SKM-1 treated with dmso at 0.1 percent for 144 hours (cell line): Measurements from ENCODE around the gene MEG3.
"Not testable (repeated sequence)": the region's sequence is repeated elsewhere in the genome, so short reads cannot be mapped to it uniquely, and the experiment has no call there.

Experiments
- DNase-seq: peaks from one replicate; lab custom pipeline; 2025; ENCODE audit not compliant: unreplicated experiment; lab: John Stamatoyannopoulos, UW

MEG3 gene

DNA sequence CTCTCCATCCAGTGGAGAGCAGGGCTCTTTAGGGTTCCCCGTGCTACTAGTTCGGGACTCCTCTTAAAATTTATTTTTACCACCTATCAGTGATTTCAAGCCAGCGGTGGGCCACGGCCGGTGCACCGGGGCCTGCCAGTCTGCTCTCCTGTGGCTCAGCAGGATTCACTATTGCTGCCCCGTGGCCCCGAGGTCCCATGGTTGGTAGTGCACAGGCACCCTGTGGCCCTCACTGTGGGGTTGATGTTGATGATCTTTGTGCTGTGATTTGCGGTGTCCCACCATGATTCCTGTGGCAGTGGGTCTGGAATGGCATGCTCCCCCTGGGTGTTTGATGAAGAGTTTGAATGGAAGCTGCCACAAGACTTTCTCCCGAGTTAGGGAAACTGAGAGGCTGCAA is 12.6 kb upstream of the MEG3 start:
- DNase-seq, result no peak

- no peak for DNase-seq
Measured at GRCh38 chr14:100815478-100816285, 10.2 kb upstream of the MEG3 start.

- DNase-seq, result no peak
Measured at GRCh38 chr14:100816286-100816949, 9.5 kb upstream of the MEG3 start.

- no peak for DNase-seq
Measured at GRCh38 chr14:100816950-100817901, 8.7 kb upstream of the MEG3 start.

- DNase-seq, result no peak
Measured at GRCh38 chr14:100818221-100818699, 7.7 kb upstream of the MEG3 start.

DNA sequence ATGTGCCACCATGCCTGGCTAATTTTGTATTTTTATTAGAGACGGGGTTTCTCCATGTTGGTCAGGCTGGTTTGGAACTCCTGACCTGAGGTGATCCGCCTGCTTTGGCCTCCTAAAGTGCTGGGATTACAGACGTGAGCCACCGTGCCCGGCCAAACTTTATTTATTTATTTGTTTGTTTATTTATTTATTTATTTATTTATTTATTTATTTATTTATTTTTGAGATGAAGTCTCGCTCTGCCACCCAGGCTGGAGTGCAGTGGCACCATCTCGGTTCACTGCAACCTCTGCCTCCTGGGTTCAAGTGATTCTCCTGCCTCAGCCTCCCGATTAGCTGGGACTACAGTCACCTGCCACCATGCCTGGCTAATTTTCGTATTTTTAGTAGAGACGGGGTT is 7.0 kb upstream of the MEG3 start:
- not testable (repeated sequence) for DNase-seq

DNA sequence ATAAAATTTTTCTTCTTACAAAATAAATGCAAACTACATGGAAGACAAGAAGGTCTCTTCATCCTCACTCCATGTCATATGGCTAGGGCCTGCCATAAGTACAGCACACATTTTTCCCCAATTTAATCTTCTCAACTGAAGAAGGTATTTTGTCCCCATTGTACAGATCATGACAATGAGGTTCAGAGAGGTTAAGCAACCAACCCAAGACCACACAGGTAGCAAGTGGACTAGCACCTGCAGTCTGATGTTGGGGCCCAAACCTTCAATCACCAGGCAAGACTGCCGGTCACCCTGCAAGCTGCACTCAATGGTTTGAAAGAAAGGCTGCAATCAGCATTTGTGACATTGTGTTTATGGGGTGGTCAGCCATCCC is 6.5 kb upstream of the MEG3 start:
- no peak for DNase-seq

GRCh38 chr14:100819829-100820475 is 6.0 kb upstream of the MEG3 start:
- DNase-seq, result no peak

- no peak for DNase-seq
Measured at GRCh38 chr14:100820957-100821356, 5.0 kb upstream of the MEG3 start.

GRCh38 chr14:100822013-100822412 is 3.9 kb upstream of the MEG3 start:
- DNase-seq, result no peak

DNA sequence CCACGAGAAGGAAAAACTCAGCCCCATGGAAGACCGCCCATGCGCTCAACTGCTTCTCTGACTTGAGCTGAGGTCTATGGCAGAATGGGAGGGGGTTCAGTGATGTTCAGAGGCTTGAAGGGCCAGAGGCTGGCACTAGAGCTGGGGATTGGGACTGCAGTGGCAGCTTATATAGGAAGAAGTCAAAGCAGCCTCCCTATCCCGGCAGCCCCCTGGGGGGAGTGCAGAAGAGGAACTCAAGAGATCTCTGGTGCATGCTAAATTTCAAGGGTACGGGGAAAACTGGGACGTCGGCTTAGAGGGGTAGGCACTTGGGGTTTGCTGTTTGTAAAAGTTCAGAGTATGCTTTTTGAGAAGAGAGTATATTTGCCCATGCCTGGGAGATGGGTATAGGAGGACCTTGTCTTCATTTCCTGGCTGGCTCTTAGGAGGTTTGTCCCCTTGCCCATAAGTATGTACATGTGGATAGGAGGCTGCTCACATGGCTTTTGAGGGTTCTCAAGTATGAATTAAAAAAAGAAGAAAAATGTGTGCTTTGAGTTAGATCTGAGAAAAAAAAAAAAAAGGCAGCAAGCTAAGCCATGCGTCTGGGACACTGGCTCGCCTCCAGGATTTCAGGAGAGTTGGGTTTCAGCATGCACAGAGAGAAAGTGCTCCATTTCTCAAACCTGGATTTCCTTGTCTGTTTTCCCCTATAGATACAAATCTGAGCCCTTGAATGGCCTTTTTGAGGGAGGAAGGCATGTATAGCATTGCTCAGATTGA is 3.2 kb upstream of the MEG3 start:
- no peak for DNase-seq

GRCh38 chr14:100823413-100824080 is 2.4 kb upstream of the MEG3 start:
- DNase-seq, result no peak

DNA sequence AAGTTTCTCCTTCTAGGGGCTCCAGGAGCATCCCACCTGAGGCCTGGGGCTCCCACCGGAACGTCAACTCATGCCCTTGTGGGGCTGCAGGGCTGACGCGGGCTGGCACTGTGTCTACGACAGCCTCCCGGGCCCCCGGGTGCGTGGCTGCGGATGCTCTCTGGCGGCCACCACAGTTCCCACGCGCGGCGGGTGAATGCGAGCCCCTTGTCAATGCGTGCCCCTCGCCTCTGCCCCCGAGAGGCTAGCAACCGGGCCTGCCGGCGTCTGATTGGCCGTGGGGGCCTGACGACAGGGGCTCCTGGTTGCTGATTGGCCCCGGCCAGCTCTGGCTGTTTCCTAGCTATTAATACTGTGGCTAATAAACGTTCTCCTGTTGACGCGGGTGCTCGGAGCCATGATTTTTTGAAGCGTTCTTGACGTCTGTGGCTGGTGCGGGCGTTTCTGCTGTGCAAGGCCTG is 1.8 kb upstream of the MEG3 start:
- DNase-seq, result no peak

- no peak for DNase-seq
Measured at GRCh38 chr14:100824901-100825712, 811 bp upstream of the MEG3 start.

- no peak for DNase-seq
Measured at GRCh38 chr14:100826391-100827100, 628 bp downstream of the MEG3 start.

- DNase-seq, result no peak
Measured at GRCh38 chr14:100827101-100828021, 1.4 kb downstream of the MEG3 start.
